Measurements from ENCODE around the gene GUCY1A2. TPM values are rescaled to one million over a fixed set of nuclear protein-coding genes. Genes with fewer than 3 reads are reported as not detected.

The GUCY1A2 gene
- total RNA-seq, 4 donors from 2014 or later = 2.9 to 8.6 (median 6.4) TPM

DNA sequence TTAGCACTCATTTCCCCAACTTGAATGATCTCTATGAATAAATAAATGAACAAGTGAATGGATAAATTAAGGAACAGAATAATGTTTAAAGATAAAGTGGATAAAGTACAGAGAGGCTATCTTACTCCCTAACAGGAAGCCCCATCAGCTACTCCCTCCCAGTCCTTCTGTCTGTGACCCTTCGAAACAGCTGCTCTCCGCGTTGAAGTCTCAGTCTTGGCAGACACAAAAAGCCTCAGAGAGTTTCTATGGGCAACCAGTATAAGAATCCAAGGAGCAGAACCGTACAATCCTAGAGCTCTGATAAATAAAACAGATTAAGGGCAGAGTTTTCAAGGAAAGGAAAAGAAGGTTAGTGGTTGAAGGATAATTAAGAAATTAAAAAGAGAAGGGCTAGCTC is 35.0 kb downstream of the GUCY1A2 start:
- ATAC-seq (no peak), DNase-seq (no peak)
- Histone ChIP-seq H3K4me1 (no peaks in the 10 kb centered on the region), H3K36me3 (no peaks in the 10 kb centered on the region), H3K4me3 (no peak overlapping the region), H3K9me3 (no peaks in the 10 kb centered on the region), H3K27ac (peak overlapping the region in 1 of 4 donors; percentile 18), H3K27me3 (no peaks in the 10 kb centered on the region)
- in situ Hi-C loops (cut with MboI; ENCODE audit: low sequenced_read_pairs in 4 of 4) (no loop called here), intact Hi-C loops (cut with DNase I; ENCODE audit: low total_unique reads) (no loop called here)
- TF ChIP-seq CTCF (IDR thresholded peaks at IDR 0.05 in 4 of 5, conservative IDR thresholded peaks at IDR 0.05 in 1 of 5) (no peak), POLR2A (IDR thresholded peaks at IDR 0.05) (no peak)

GRCh38 chr11:106974831-106975230 is 43.4 kb downstream of the GUCY1A2 start:
- TF ChIP-seq CTCF (IDR thresholded peaks at IDR 0.05 in 4 of 5, conservative IDR thresholded peaks at IDR 0.05 in 1 of 5) = no peak
- no peak for TF ChIP-seq POLR2A (IDR thresholded peaks at IDR 0.05)
- in situ Hi-C loops (cut with MboI; ENCODE audit: low sequenced_read_pairs in 4 of 4) = no loop called here
- DNase-seq (no peak), ATAC-seq (no peak)
- H3K4me3 ChIP-seq = no peak overlapping the region
- intact Hi-C loops (cut with DNase I; ENCODE audit: low total_unique reads) = no loop called here
- H3K36me3 ChIP-seq = no peaks in the 10 kb centered on the region
- no peak overlapping the region for H3K27ac ChIP-seq
- no peaks in the 10 kb centered on the region for H3K27me3 ChIP-seq
- no peaks in the 10 kb centered on the region for H3K9me3 ChIP-seq
- H3K4me1 ChIP-seq = no peaks in the 10 kb centered on the region

- Histone ChIP-seq H3K4me1 (no peaks in the 10 kb centered on the region), H3K4me3 (no peak overlapping the region), H3K36me3 (no peaks in the 10 kb centered on the region), H3K9me3 (no peaks in the 10 kb centered on the region), H3K27ac (no peak overlapping the region), H3K27me3 (no peaks in the 10 kb centered on the region)
- DNase-seq (no peak), ATAC-seq (no peak)
- intact Hi-C loops (cut with DNase I; ENCODE audit: low total_unique reads) (no loop called here), in situ Hi-C loops (cut with MboI; ENCODE audit: low sequenced_read_pairs in 4 of 4) (no loop called here)
- TF ChIP-seq CTCF (IDR thresholded peaks at IDR 0.05 in 4 of 5, conservative IDR thresholded peaks at IDR 0.05 in 1 of 5) (no peak), POLR2A (IDR thresholded peaks at IDR 0.05) (no peak)
These were observed 46.4 kb downstream of the GUCY1A2 start for GRCh38 chr11:106971864-106972263.

DNA sequence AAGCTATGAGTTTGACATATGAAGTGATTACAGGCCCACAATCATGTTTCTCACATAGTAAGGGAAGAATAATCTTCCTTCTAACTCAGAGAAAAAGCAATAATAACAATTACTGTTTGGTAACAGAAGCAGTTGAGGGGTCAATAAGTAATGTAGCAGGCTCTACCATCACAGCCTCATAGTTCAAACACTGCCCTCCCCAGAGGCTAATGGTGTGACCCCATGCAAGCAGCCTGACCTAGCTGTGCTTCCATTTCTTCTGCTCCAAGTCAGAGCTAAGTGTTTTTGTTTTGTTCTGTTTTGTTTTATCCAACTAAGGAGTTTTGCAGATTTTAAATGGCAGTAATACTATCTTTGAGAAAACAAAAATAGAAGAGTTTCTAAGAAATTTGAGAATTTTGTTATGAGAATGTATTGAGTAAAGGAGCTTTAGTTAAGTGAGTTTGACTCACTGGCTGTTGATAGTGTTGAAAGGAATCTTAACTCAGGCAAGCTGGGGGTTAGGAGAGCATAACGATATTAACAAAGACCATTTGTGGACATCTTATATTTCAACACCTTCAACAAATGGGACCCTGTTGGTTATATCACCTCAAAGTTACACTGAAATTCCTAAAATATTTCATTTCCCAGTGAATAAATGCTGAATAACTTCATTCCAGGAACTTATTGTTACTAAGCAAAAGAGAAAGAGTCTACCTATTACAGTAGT is 48.5 kb downstream of the GUCY1A2 start:
- DNase-seq (no peak), ATAC-seq (no peak)
- intact Hi-C loops (cut with DNase I; ENCODE audit: low total_unique reads) (no loop called here), in situ Hi-C loops (cut with MboI; ENCODE audit: low sequenced_read_pairs in 4 of 4) (no loop called here)
- no peak overlapping the region for H3K27ac ChIP-seq
- no peaks in the 10 kb centered on the region for H3K36me3 ChIP-seq
- H3K27me3 ChIP-seq = no peaks in the 10 kb centered on the region
- H3K4me1 ChIP-seq = no peaks in the 10 kb centered on the region
- no peaks in the 10 kb centered on the region for H3K9me3 ChIP-seq
- TF ChIP-seq CTCF (IDR thresholded peaks at IDR 0.05 in 4 of 5, conservative IDR thresholded peaks at IDR 0.05 in 1 of 5) (no peak), POLR2A (IDR thresholded peaks at IDR 0.05) (no peak)
- H3K4me3 ChIP-seq = no peak overlapping the region

GRCh38 chr11:106962995-106963394 is 55.3 kb downstream of the GUCY1A2 start:
- no peak overlapping the region for H3K27ac ChIP-seq
- ATAC-seq (no peak), DNase-seq (no peak)
- H3K9me3 ChIP-seq = no peaks in the 10 kb centered on the region
- no peak overlapping the region for H3K4me3 ChIP-seq
- intact Hi-C loops (cut with DNase I; ENCODE audit: low total_unique reads) (no loop called here), in situ Hi-C loops (cut with MboI; ENCODE audit: low sequenced_read_pairs in 4 of 4) (no loop called here)
- TF ChIP-seq CTCF (IDR thresholded peaks at IDR 0.05 in 4 of 5, conservative IDR thresholded peaks at IDR 0.05 in 1 of 5) (no peak), POLR2A (IDR thresholded peaks at IDR 0.05) (no peak)
- no peaks in the 10 kb centered on the region for H3K4me1 ChIP-seq
- H3K27me3 ChIP-seq = no peaks in the 10 kb centered on the region
- no peaks in the 10 kb centered on the region for H3K36me3 ChIP-seq
